Esophagus muscularis mucosa (tissue), 4 donors: Measurements from ENCODE around the gene RABEPK. TPM values are rescaled to one million over a fixed set of nuclear protein-coding genes. Genes with fewer than 3 reads are reported as not detected.
"Not testable (repeated sequence)": the region's sequence is repeated elsewhere in the genome, so short reads cannot be mapped to it uniquely, and the experiment has no call there.

Experiments
- DNase-seq: peaks from one replicate; pipeline ENCODE4 v3.0.0-alpha.2; 2017; ENCODE audit errors: extremely low spot score
- H3K27ac ChIP-seq, 4 donors: fragments of 200-600 bp; sonication (generic); replicated peaks in 1 of 4; 1 replicate in 3 of 4; 2 replicates in 1 of 4; pipeline ENCODE4 v1.5.1; 2016 to 2019; ENCODE audit warnings: mild to moderate bottlenecking in 1 of 4
- H3K27me3 ChIP-seq, 4 donors: fragments of 200-600 bp; sonication (generic); one replicate each; pipeline versions ENCODE4 v1.5.1 to v1.6.0; 2016 to 2019
- H3K36me3 ChIP-seq, 4 donors: fragments of 200-600 bp; sonication (generic); one replicate each; pipeline ENCODE4 v1.5.1; 2016 to 2019
- H3K4me1 ChIP-seq, 4 donors: fragments of 200-600 bp; sonication (generic); one replicate each; pipeline ENCODE4 v1.5.1; 2016 to 2019
- H3K4me3 ChIP-seq, 4 donors: fragments of 200-600 bp; sonication (generic); 1 replicate in 2 of 4; 2 replicates in 2 of 4; pipeline ENCODE4 v1.5.1; 2016 to 2019; ENCODE audit warnings: mild to moderate bottlenecking in 4 of 4, moderate library complexity in 1 of 4
- H3K9me3 ChIP-seq, 4 donors: fragments of 200-600 bp; sonication (generic); 1 replicate in 3 of 4; 2 replicates in 1 of 4; pipeline ENCODE4 v1.5.1; 2016 to 2019
- EP300 ChIP-seq: sonication (generic); formaldehyde crosslinking; IDR thresholded peaks from one replicate; pipeline ENCODE4 v1.6.1; 2017; ENCODE audit warnings: antibody characterized with exemption
- POLR2A ChIP-seq: fragments of 450-650 bp; IDR thresholded peaks from one replicate; pipeline ENCODE4 v1.6.1; 2017; ENCODE audit warnings: antibody characterized with exemption, moderate library complexity, mild to moderate bottlenecking, low read depth
- POLR2AphosphoS5 ChIP-seq, 2 donors: sonication (generic); formaldehyde crosslinking; IDR thresholded peaks; one replicate each; pipeline ENCODE4 v1.6.1; 2017; ENCODE audit warnings: antibody characterized with exemption in 2 of 2
- WGBS: methylation state at CpG from one replicate; pipeline ENCODE4 v1.1.5; 2018; 5-methylcytosine and 5-hydroxymethylcytosine counted together
- intact Hi-C: fragments of 100-400 bp; cut with DNase I; formaldehyde crosslinking; loops from one replicate; pipeline ENCODE4 v1.15.1; 2023
- total RNA-seq, 4 donors: library from RNA; depleted of rRNA; stranded (reverse); fragments of >200 nt; gene quantifications; one replicate each; pipeline versions ENCODE4 v1.1.0 to v1.2.1, GENCODE V29; 2016
- TF ChIP-seq, protein P1 (sequence below), 3 experiments: fragments of 200-600 bp in 2 of 3; fragments of 450-650 bp in 1 of 3; sonication (generic) in 2 of 3; IDR thresholded peaks; one replicate each; pipeline ENCODE4 v1.5.1; 2017 to 2019; ENCODE audit warnings: antibody characterized with exemption in 3 of 3, mild to moderate bottlenecking in 2 of 3, moderate library complexity in 1 of 3

RABEPK gene
- total RNA-seq, 4 donors from 2014 or later = 11.2 to 21.6 (median 13.7) TPM

DNA sequence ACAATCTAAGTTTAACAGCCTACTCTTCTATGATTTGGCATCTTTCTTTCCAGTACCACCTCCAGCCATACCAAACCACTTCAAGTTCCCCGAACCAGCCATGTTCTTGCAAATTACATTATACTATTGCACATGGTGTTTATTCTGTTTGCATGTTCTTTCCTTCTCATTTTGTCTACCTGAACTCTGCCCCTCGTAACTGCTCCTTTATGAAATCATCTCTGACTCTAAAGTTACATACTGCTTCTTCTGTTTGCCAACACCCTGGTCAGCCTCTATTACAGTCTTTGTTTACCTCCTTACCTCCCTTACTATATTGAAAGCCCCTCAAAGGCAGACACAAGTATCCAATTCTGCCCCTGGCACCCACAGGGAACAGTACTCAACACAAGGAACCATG is 16.8 kb upstream of the RABEPK start:
- DNase-seq = no peak
- intact Hi-C loops = no loop called here
- no peak overlapping the region for H3K4me3 ChIP-seq
- 89% methylated on average over 2 of the region's 2 CpGs for WGBS
- H3K4me1 ChIP-seq = peaks cover 45 to 71% (median 59%) of the 10 kb centered on the region in 4 donors
- TF ChIP-seq, protein P1, sequence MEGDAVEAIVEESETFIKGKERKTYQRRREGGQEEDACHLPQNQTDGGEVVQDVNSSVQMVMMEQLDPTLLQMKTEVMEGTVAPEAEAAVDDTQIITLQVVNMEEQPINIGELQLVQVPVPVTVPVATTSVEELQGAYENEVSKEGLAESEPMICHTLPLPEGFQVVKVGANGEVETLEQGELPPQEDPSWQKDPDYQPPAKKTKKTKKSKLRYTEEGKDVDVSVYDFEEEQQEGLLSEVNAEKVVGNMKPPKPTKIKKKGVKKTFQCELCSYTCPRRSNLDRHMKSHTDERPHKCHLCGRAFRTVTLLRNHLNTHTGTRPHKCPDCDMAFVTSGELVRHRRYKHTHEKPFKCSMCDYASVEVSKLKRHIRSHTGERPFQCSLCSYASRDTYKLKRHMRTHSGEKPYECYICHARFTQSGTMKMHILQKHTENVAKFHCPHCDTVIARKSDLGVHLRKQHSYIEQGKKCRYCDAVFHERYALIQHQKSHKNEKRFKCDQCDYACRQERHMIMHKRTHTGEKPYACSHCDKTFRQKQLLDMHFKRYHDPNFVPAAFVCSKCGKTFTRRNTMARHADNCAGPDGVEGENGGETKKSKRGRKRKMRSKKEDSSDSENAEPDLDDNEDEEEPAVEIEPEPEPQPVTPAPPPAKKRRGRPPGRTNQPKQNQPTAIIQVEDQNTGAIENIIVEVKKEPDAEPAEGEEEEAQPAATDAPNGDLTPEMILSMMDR (IDR thresholded peaks at IDR 0.05) = no peak
- TF ChIP-seq POLR2AphosphoS5 (IDR thresholded peaks at IDR 0.05) (no peak), EP300 (no peak), POLR2A (no peak)
- H3K36me3 ChIP-seq = no peaks in the 10 kb centered on the region
- H3K27ac ChIP-seq = peak overlapping the region in 3 of 4 donors; percentile 15 to 31 (median 18)
- no peaks in the 10 kb centered on the region for H3K9me3 ChIP-seq
- H3K27me3 ChIP-seq = no peaks in the 10 kb centered on the region

DNA sequence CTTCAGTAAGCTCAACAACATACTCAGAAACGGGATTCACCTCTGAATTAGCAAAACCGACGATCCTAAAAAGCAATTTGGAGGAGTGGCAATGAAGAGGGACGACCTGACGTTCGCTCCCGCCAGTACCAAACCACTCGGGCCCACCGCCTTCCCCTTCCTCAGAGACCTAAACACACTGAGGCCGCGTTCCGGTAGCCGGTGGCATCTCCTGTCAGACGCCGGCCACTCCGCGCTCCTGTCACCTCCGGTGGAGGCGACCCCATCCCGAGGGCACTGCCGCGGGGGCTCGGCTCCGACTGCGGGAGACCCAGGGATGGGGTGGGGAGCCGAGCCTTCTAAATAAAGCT is 11.4 kb upstream of the RABEPK start:
- intact Hi-C loops = no loop called here
- TF ChIP-seq POLR2A (no peak), POLR2AphosphoS5 (IDR thresholded peaks at IDR 0.05) (no peak), EP300 (no peak)
- TF ChIP-seq, protein P1 (IDR thresholded peaks at IDR 0.05) = no peak
- WGBS = 0% methylated on average over 7 of the region's 26 CpGs
- Histone ChIP-seq H3K36me3 (no peaks in the 10 kb centered on the region), H3K4me1 (peaks cover 43 to 66% (median 61%) of the 10 kb centered on the region in 4 donors), H3K4me3 (peak overlapping the region; percentile 82 to 99 (median 95)), H3K27ac (peak overlapping the region; percentile 96 to 99 (median 97)), H3K9me3 (no peaks in the 10 kb centered on the region), H3K27me3 (no peaks in the 10 kb centered on the region)
- DNase-seq = no peak

DNA sequence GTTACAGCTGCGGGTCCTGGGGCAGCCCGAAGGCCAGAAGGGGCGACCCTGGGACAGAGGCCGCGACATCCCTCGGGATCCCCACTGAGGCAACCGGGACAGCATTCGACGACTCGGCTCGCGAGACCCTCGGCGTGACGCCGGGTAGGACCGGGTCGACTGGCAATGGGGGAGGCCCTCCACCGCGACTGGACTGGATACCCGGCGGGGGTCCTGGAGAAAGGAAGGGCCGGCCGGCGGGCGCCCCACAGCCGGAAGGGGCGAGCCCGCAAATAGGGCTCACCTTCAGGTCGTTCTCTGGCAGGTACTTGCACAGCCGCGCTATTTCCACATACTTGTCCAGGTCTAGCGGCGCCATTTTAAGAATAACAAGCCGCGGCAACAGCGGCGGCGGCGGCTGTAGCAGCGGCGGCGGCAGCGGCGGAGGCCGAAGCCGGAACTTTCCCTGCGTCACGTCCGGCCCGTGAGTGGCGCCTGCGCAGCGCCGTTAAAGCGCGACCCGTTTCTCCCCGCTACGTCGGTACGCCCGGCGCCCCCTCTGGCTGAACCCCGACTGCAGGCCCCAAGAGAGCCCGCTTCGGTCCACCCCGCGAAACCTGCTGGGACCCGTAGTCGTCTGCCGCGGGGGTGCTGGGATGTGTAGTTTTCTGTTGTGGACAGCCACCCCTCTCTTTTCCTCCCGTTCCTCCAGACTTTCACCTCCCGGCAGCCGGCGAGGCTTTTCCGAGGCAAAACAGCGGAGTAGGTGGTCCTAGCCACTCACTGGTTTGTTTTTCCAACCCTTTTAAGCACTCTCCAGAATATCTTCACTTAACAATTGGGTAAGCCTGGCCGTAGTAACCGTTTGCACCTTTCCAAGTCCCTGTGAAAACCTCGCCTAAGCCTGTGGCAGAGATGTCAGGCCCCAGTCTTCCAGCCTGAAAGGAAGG is 10.7 kb upstream of the RABEPK start, which contains the start of gene PPP6C:
PPP6C (minus strand) TSS at position 443 of the 929 bp plus-strand sequence; CDS start at position 358, 85 bp downstream.
- peaks cover 41 to 59% (median 55%) of the 10 kb centered on the region in 4 donors for H3K4me1 ChIP-seq
- H3K27me3 ChIP-seq = no peaks in the 10 kb centered on the region
- H3K9me3 ChIP-seq = no peaks in the 10 kb centered on the region
- H3K27ac ChIP-seq = peak within 1 kb of the TSS; percentile 96 to 99 (median 97)
- no peaks in the 10 kb centered on the region for H3K36me3 ChIP-seq
- TF ChIP-seq POLR2AphosphoS5 (IDR thresholded peaks at IDR 0.05) = peak; percentile 96
- no peak for TF ChIP-seq EP300
- TF ChIP-seq POLR2A = peak; percentile 75
- TF ChIP-seq, protein P1 (IDR thresholded peaks at IDR 0.05) = peak; percentile 48 to 68 (median 65)
- intact Hi-C loops = loop anchor here (10.0 kb wide), 1 partner anchor 325 kb away; the partner anchor contains the start of genes ARPC5L and RPL35
- peak; percentile 98 for DNase-seq
- H3K4me3 ChIP-seq = peak within 1 kb of the TSS; percentile 82 to 99 (median 95)
- under 1% methylated on average over 55 of the region's 82 CpGs for WGBS

DNA sequence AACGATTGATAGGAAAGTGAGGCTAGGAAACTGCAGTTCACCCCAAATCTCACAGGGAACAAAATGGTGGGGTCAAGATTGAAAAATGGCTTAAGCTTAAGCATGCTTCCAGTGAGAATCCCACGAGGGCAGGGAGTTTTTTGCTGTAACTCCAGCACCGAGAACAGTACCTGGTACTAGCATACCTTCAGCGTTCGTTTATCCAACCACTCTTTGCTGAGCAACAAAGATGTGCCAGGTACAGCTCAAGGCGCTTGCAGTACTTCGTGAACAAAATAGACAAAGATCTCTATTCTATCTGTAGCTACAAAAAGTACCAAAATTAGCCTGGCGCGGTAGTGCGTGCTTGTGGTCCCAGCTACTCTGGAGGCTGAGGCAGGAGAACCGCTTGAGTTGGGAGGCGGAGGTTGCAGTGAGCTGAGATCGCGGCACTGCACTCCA is 10.0 kb upstream of the RABEPK start:
- Histone ChIP-seq H3K9me3 (no peaks in the 10 kb centered on the region), H3K36me3 (no peaks in the 10 kb centered on the region), H3K27me3 (no peaks in the 10 kb centered on the region), H3K4me3 (peak overlapping the region; percentile 82 to 99 (median 95)), H3K27ac (peak overlapping the region; percentile 96 to 99 (median 97)), H3K4me1 (peaks cover 39 to 52% (median 48%) of the 10 kb centered on the region in 4 donors)
- intact Hi-C loops = loop anchor here (10.0 kb wide), 1 partner anchor 326 kb away; the partner anchor contains the start of genes ARPC5L and RPL35
- WGBS = 58% methylated on average over 14 of the region's 14 CpGs
- TF ChIP-seq EP300 (no peak), POLR2AphosphoS5 (IDR thresholded peaks at IDR 0.05) (no peak), POLR2A (no peak)
- TF ChIP-seq, protein P1 (IDR thresholded peaks at IDR 0.05) = no peak
- DNase-seq = no peak

DNA sequence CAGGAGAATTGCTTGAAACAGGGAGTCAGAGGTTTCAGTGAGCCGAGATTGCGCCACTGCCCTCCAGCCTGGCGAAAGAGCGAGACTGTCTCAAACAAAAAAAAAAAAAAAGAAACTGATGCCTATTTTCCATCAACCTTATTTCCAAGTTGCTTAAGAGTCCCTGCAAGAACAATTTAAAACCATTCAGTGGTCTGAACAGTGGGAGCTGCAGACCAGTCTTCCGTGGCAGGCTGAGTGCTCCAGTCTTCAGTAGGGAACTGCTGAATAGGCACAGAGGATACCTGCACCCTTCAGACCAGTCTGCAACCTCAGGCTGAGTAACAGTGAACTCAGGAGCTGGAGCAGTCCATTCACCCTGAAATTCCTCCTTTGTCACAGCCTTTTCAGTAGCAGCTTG is 5.9 kb upstream of the RABEPK start:
- intact Hi-C loops = loop anchor here (10.0 kb wide), 1 partner anchor 330 kb away; the partner anchor contains the start of genes ARPC5L and RPL35
- not testable (repeated sequence) for H3K36me3 ChIP-seq, H3K4me3 ChIP-seq, H3K9me3 ChIP-seq, H3K27me3 ChIP-seq, H3K27ac ChIP-seq, DNase-seq
- 93% methylated on average over 5 of the region's 5 CpGs for WGBS
- peaks cover 16 to 26% (median 19%) of the 10 kb centered on the region in 4 donors for H3K4me1 ChIP-seq

DNA sequence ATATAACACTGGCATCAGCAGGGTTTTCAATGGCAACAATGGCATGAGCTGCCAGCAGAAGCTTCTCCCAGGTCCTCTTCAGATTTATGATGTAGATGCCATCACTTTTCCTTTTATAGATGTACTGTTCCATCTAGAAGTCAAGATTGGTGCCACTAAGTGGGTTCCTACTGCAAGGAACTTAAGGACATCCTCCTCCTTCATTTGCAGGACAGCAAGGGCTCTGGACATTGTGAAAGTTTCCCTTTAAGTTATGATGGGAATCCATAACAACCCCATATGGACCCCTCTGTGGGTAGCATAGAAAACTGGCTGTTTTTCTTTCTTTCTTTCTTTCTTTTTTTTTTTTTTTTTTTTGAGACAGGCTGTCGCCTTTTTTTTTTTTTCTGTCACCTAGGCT is 4.8 kb upstream of the RABEPK start:
- not testable (repeated sequence) for DNase-seq, H3K27me3 ChIP-seq, H3K9me3 ChIP-seq, H3K4me3 ChIP-seq, H3K36me3 ChIP-seq, H3K27ac ChIP-seq
- 86% methylated on average over 1 of the region's 1 CpG for WGBS
- intact Hi-C loops = loop anchor here (10.0 kb wide), 1 partner anchor 331 kb away; the partner anchor contains the start of genes ARPC5L and RPL35
- peaks cover 13 to 25% (median 14%) of the 10 kb centered on the region in 4 donors for H3K4me1 ChIP-seq
